Measurements from ENCODE around the gene TAF11L4. TPM values are rescaled to one million over a fixed set of nuclear protein-coding genes. Genes with fewer than 3 reads are reported as not detected.
"Not testable (repeated sequence)": the region's sequence is repeated elsewhere in the genome, so short reads cannot be mapped to it uniquely, and the experiment has no call there.

The TAF11L4 gene
- not detected in 2 replicates for total RNA-seq (2014; rRNA removed; shearing (Covaris generic))

GRCh38 chr5:17521501-17521900, at the start of gene TAF11L4:
TAF11L4 (plus strand) TSS chr5:17521801.
- not testable (repeated sequence) for DNase-seq (ENCODE audit: low read depth)

- DNase-seq (ENCODE audit: low read depth) = not testable (repeated sequence)
Observed at GRCh38 chr5:17475064-17475463, 46.5 kb upstream of the TAF11L4 start.

DNA sequence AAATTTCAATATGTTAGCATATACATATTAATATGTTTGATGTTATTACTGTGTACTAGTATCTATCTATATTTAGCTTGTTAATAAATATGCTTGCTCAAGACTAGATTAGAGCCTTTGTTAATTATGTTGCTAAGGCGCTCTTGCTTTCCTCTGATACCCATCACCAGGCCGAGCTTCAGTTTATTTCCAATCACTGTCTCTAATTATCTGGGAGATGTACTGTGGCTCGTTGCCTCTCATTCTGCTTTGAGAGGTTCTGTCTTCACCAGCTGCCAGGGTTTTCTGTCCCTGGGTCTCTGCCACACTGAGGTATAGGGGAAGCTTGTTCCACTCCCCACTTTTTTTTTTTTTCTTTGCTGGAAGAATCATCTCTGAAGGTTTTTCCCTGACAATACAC, 44.6 kb upstream of the TAF11L4 start:
- no peak for DNase-seq (ENCODE audit: low read depth)

DNA sequence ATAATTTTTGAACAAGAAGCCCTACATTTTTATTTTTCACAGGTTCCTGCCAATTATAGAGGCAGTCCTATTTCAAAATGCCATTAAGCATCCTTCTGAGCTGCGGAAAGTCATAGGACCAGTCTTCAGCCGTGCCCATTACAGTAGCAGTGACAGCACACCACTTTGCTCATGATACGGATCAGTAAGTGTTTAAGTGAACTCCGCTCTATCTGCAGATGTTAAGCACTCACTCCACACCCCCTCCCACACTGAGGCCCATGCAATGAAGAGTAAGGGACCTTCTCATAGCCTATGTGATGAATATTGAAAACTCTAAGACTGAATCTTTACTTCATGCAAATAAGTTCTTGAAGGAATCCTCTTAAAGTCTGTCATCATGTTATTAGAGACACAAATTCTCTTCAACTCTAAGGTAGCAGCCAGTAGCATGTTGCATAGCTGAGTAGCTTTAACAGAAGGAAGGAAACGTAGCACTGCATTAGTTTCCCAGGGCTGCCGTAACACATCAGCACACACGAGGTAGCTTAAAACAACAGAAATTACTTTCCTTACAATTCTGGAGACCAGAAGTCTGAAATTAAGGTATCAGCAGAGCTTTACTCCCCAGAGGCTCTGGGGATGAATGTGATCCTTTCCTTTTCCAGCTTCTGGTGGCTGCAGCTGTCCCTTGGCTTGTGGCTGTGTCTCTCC, 43.9 kb upstream of the TAF11L4 start:
- no peak for DNase-seq (ENCODE audit: low read depth)

DNA sequence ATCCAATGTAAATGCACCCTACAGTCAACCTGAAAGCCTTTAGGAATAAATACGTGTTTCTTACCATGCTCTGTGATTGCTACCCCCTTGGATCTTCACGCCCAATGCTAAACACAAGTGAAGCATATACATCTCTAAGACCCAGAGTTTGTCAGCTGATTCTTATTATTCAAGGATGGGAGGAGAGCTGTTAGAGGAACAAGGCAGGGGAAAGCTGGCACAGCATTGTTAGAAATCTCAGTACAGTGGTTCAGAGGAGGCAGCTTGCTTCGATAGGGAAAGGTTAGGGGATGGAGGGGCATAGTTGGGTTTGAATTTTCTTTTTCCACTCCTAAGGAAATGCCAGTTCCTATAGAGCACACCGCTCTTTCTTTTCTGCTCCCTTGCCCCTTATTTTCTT, 40.2 kb upstream of the TAF11L4 start:
- no peak for DNase-seq (ENCODE audit: low read depth)

GRCh38 chr5:17482790-17483189, 38.8 kb upstream of the TAF11L4 start:
- no peak for DNase-seq (ENCODE audit: low read depth)

DNA sequence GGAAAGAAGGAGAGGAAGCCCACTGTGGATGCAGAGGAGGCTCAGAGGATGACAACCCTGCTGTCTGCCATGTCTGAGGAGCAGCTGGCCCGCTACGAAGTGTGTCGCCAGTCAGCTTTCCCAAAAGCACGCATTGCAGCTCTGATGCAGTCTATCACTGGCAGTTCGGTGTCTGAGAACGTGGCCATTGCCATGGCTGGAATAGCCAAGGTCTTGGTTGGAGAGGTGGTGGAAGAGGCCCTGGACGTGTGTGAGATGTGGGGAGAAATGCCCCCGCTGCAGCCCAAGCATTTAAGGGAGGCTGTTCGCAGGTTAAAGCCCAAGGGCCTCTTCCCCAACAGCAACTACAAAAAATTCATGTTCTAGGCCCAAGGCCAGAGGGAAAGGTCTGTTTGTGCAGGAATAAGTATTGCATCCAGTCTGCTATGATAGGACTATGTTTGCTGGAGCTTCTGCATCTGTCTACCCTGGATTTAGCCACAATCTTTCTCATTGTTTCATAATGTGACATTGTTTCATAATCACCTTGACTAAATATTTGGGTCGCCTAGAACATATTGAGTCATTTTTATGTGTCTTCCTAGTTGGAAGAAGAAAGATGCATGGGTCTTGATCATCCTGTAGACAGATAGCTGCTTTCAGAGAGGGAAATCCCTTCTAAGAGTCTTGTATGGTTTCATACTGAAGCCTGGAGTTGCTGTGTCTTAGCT, 35.0 kb upstream of the TAF11L4 start:
- not testable (repeated sequence) for DNase-seq (ENCODE audit: low read depth)

DNA sequence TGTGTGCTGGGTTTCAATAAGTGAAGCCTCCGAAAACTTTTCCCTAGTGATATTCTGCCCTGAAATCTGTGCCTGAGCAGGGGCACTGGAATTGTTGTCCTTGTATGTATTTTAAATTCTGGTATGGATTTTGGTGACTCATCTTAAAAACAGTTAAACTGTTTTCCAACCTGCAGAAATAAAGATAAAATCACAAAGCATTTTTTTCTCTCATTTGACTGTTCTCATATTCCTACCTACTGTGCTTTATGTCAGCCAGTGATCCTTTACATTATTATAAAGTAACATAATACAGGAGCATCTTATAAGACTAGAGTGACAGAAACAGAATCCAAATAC, 34.5 kb upstream of the TAF11L4 start:
- no peak for DNase-seq (ENCODE audit: low read depth)

DNA sequence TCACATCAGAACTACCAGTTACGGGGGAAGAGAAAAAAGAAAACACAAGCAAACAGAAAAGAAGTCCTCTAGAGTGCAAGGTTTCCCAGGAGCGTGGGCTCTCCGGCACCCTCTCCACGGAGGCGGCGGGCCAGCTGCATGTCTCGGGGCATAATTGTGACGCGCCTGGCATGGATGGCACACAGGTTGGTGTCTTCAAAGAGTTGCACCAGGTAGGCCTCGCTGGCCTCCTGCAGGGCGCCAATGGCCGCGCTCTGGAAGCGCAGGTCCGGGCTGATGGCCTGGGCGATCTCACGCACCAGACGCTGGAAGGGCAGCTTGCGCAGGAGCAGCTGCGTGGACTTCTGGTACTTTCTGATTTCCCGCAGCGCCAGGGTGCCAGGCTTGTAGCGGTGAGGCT, 30.3 kb upstream of the TAF11L4 start:
- DNase-seq (ENCODE audit: low read depth) = not testable (repeated sequence)

- no peak for DNase-seq (ENCODE audit: low read depth)
Observed at GRCh38 chr5:17492770-17493169, 28.8 kb upstream of the TAF11L4 start.

DNA sequence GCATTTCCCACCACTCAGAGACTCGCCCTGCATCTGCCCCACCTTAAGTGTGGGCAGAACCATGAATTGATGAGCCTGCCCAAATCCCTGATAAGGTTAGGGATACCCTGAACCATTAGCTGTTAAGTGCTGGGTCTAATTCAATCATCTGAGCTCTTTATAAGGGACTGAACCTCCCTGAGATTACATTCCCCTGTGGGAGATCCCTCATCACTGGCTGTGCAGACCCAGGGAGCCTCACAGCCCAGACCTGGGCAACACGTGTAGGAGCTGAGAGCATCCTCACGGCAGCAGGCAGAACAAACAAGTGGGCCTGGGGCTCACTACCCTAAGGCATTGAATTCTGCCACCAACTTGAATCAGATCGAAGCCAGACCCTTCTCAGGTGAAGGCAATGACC, 24.2 kb upstream of the TAF11L4 start:
- no peak for DNase-seq (ENCODE audit: low read depth)

- not testable (repeated sequence) for DNase-seq (ENCODE audit: low read depth)
Observed at GRCh38 chr5:17497931-17498330, 23.7 kb upstream of the TAF11L4 start, which contains the start of gene TAF11L2. TAF11L2 (plus strand) TSS chr5:17498231.

DNA sequence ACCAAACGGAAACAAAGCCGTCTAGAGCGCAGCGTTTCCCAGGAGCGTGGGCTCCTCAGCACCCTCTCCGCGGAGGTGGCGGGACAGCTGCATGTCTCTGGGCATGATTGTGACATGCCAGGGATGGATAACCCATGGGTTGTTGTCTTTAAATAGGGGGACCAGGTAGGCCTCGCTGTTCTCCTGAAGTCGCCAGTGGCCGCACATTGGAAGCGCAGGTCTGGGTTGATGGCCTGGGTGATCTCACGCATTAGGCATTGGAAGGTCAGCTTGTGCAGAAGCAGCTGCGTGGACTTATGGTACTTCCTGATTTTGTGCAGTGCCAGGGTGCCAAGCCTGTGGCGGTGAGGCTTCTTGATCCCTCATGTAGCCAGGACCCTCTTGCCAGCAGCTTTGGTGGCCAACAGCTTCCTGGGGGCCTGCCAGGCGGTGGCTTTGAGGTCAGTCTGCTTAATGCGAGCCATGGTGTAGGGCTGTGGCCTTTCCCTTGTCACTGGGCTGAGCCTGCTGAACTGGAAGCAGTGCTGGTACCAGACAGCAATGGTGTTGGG, 9.8 kb upstream of the TAF11L4 start:
- no peak for DNase-seq (ENCODE audit: low read depth)

- not testable (repeated sequence) for DNase-seq (ENCODE audit: low read depth)
Observed at GRCh38 chr5:17517526-17517925, 4.1 kb upstream of the TAF11L4 start.

- DNase-seq (ENCODE audit: low read depth) = not testable (repeated sequence)
Observed at GRCh38 chr5:17518067-17518466, 3.5 kb upstream of the TAF11L4 start, which contains the start of gene TAF11L3. TAF11L3 (plus strand) TSS chr5:17518367.

DNA sequence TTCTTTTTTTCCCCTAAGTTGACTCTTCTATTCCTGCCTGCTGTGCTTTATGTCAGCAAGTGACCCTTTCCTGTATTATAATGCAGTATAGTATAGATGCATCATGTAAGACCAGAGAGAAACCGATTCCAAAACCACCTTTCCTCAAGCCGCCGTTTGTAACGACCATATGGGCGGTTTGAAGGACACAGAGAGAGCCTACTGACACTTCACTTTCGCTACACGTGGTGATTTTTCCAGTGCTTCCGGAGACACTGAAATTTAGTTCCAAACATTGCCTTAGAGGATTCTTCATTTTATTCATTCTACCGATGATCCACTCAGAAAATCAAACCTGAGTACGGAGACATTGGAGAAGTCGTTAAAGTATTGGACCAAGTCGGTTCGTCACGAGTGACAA, 2.1 kb upstream of the TAF11L4 start:
- DNase-seq (ENCODE audit: low read depth) = not testable (repeated sequence)

- DNase-seq (ENCODE audit: low read depth) = not testable (repeated sequence)
Observed at GRCh38 chr5:17524935-17525334, 3.3 kb downstream of the TAF11L4 start, which contains the start of gene TAF11L5. TAF11L5 (plus strand) TSS chr5:17525235.

DNA sequence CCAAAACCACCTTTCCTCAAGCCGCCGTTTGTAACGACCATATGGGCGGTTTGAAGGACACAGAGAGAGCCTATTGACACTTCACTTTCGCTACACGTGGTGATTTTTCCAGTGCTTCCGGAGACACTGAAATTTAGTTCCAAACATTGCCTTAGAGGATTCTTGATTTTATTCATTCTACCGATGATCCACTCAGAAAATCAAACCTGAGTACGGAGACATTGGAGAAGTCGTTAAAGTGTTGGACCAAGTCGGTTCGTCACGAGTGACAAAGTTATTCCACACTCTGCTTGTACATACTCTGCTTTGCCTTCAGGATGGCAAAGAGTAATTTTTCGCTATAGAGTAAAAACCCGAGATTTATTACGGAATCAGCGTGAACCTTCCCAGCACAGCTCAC, 4.9 kb downstream of the TAF11L4 start:
- not testable (repeated sequence) for DNase-seq (ENCODE audit: low read depth)

- not testable (repeated sequence) for DNase-seq (ENCODE audit: low read depth)
Observed at GRCh38 chr5:17528369-17528768, 6.8 kb downstream of the TAF11L4 start, which contains the start of gene TAF11L6. TAF11L6 (plus strand) TSS chr5:17528669.
